B cell (primary cell): ENCODE data around the gene CD36. TPM values are rescaled to one million over a fixed set of nuclear protein-coding genes. Genes with fewer than 3 reads are reported as not detected.

Source experiments
- ATAC-seq: fragments of 200-7000 bp; cut with Tn5 transposase; one replicate; pipeline ENCODE4 v1.10.0; 2021; ENCODE audit warnings: low read depth, mild to moderate bottlenecking, moderate number of reproducible peaks, moderate library complexity
- CTCF ChIA-PET: fragments of 350-600 bp; sonication (Branson Sonifier 250); formaldehyde crosslinking; loops from one replicate; lab custom pipeline; 2021; ENCODE audit warnings: antibody characterized with exemption, inconsistent platforms; lab: Charles Lee
- POLR2A ChIA-PET: fragments of 350-600 bp; sonication (Branson Sonifier 250); formaldehyde crosslinking; loops from one replicate; lab custom pipeline; 2021; ENCODE audit warnings: antibody characterized with exemption; lab: Charles Lee
- DNase-seq: peaks from one replicate; pipeline ENCODE4 v3.0.0; 2013
- H2AFZ ChIP-seq: 2 replicates; pipeline ENCODE4 v1.6.1; 2012; ENCODE audit warnings: mild to moderate bottlenecking, low read depth, low read length; ENCODE audit not compliant: insufficient read depth, poor library complexity, severe bottlenecking
- H3K27ac ChIP-seq, 2 donors: 1 replicate in 1 of 2; 2 replicates in 1 of 2; pipeline ENCODE4 v1.5.1; 2012 to 2013; ENCODE audit warnings: low read length in 2 of 2, mild to moderate bottlenecking in 2 of 2, moderate library complexity in 1 of 2
- H3K27me3 ChIP-seq, 4 experiments: fragments of 200-600 bp in 1 of 4; sonication (generic) in 1 of 4; replicated peaks in 1 of 4; 1 replicate in 2 of 4; 2 replicates in 2 of 4; pipeline versions ENCODE4 v1.6.1 to v1.7.0; 2013 to 2016; ENCODE audit warnings: low read length in 3 of 4, mild to moderate bottlenecking in 2 of 4, mixed read lengths in 1 of 4, moderate library complexity in 1 of 4; ENCODE audit not compliant: insufficient read depth in 4 of 4, control insufficient read depth in 3 of 4; ENCODE audit errors: control extremely low read depth in 1 of 4
- H3K36me3 ChIP-seq, 2 experiments: replicated peaks in 1 of 2; 1 replicate in 1 of 2; 2 replicates in 1 of 2; pipeline versions ENCODE4 v1.6.1 to v1.7.1; 2013; ENCODE audit warnings: low read length in 1 of 2; ENCODE audit not compliant: insufficient read depth in 2 of 2, control insufficient read depth in 1 of 2; ENCODE audit errors: control extremely low read depth in 1 of 2, extremely low read depth in 1 of 2
- H3K4me1 ChIP-seq, 2 donors: fragments of 200-600 bp in 1 of 2; sonication (generic) in 1 of 2; 1 replicate in 1 of 2; 2 replicates in 1 of 2; pipeline versions ENCODE4 v1.5.1 to v1.6.1; 2013 to 2017; ENCODE audit warnings: low read length in 2 of 2; ENCODE audit not compliant: control insufficient read depth in 2 of 2, insufficient read depth in 2 of 2
- H3K4me2 ChIP-seq: replicated peaks from 2 replicates; pipeline ENCODE3; 2012; ENCODE audit warnings: mild to moderate bottlenecking, low read depth, low read length; ENCODE audit not compliant: poor library complexity, severe bottlenecking
- H3K4me3 ChIP-seq, 5 experiments: fragments of 200-600 bp in 1 of 5; sonication (generic) in 1 of 5; 1 replicate in 3 of 5; 2 replicates in 2 of 5; pipeline versions ENCODE4 v1.5.1 to v1.7.0; 2011 to 2016; ENCODE audit warnings: low read length in 4 of 5, mild to moderate bottlenecking in 4 of 5, low read depth in 2 of 5, control low read depth in 1 of 5, moderate library complexity in 1 of 5; ENCODE audit not compliant: insufficient read depth in 1 of 5; ENCODE audit errors: control extremely low read depth in 1 of 5, extremely low read depth in 1 of 5
- H3K79me2 ChIP-seq: fragments of 200-600 bp; sonication (generic); one replicate; pipeline ENCODE4 v1.6.0; 2016; ENCODE audit warnings: low read length; ENCODE audit not compliant: control insufficient read depth, insufficient read depth
- H3K9ac ChIP-seq: fragments of 200-600 bp; sonication (generic); 2 replicates; pipeline ENCODE4 v1.6.1; 2017; ENCODE audit warnings: mild to moderate bottlenecking, low read length, moderate library complexity
- H3K9me3 ChIP-seq, 3 donors: one replicate each; pipeline versions ENCODE4 v1.6.1 to v1.7.1; 2013; ENCODE audit warnings: low read length in 2 of 3; ENCODE audit not compliant: control insufficient read depth in 2 of 3, insufficient read depth in 1 of 3; ENCODE audit errors: control extremely low read depth in 1 of 3
- H4K20me1 ChIP-seq: 2 replicates; pipeline ENCODE4 v1.6.0; 2012; ENCODE audit warnings: mild to moderate bottlenecking, low read length; ENCODE audit not compliant: insufficient read depth, control insufficient read depth, poor library complexity, severe bottlenecking
- H3K27ac Mint-ChIP-seq: one replicate; pipeline ENCODE4 v1.8.0; 2021; ENCODE audit warnings: mixed read lengths
- H3K27me3 Mint-ChIP-seq: one replicate; pipeline ENCODE4 v1.8.0; 2021; ENCODE audit warnings: mixed read lengths
- H3K4me1 Mint-ChIP-seq: one replicate; pipeline ENCODE4 v1.8.0; 2021; ENCODE audit warnings: mixed read lengths
- H3K4me3 Mint-ChIP-seq: one replicate; pipeline ENCODE4 v1.8.0; 2021; ENCODE audit warnings: mixed read lengths
- H3K9me3 Mint-ChIP-seq: one replicate; pipeline ENCODE4 v1.8.0; 2022; ENCODE audit warnings: mixed read lengths; ENCODE audit not compliant: insufficient read depth
- EZH2 ChIP-seq: IDR thresholded peaks from 2 replicates; pipeline ENCODE4 v1.6.1; 2012; ENCODE audit warnings: borderline replicate concordance, low read depth, mild to moderate bottlenecking, moderate library complexity, low read length; ENCODE audit not compliant: insufficient read depth, poor library complexity, severe bottlenecking
- WGBS: methylation state at CpG from one replicate; pipeline ENCODE4 v1.1.5; 2013; ENCODE audit warnings: missing lambda C conversion rate; ENCODE audit not compliant: insufficient coverage; 5-methylcytosine and 5-hydroxymethylcytosine counted together
- intact Hi-C: fragments of 100-400 bp; cut with micrococcal nuclease; formaldehyde crosslinking; loops from one replicate; pipeline ENCODE4 v1.10.0; 2022
- polyA plus RNA-seq: library from polyadenylated mRNA; depleted of rRNA; stranded (reverse); fragments of >200 nt; gene quantifications from 2 replicates; pipeline ENCODE4 v1.2.3, GENCODE V29; 2012
- total RNA-seq, 2 donors: library from RNA; stranded (reverse); fragments of 120-200 nt in 1 of 2; gene quantifications; 1 replicate in 1 of 2; 2 replicates in 1 of 2; pipeline versions ENCODE4 v1.2.3 to v1.2.4, GENCODE V29; 2013 to 2022
- TF ChIP-seq, protein P1 (sequence below): fragments of 200-600 bp; IDR thresholded peaks from one replicate; pipeline ENCODE4 v1.8.0; 2022; ENCODE audit warnings: antibody characterized with exemption, mild to moderate bottlenecking

Gene CD36
- total and polyA plus RNA-seq, 2 donors (not counting 1 experiment from before 2014, with no cell fraction given), result 0.37 to 2.3 TPM

DNA sequence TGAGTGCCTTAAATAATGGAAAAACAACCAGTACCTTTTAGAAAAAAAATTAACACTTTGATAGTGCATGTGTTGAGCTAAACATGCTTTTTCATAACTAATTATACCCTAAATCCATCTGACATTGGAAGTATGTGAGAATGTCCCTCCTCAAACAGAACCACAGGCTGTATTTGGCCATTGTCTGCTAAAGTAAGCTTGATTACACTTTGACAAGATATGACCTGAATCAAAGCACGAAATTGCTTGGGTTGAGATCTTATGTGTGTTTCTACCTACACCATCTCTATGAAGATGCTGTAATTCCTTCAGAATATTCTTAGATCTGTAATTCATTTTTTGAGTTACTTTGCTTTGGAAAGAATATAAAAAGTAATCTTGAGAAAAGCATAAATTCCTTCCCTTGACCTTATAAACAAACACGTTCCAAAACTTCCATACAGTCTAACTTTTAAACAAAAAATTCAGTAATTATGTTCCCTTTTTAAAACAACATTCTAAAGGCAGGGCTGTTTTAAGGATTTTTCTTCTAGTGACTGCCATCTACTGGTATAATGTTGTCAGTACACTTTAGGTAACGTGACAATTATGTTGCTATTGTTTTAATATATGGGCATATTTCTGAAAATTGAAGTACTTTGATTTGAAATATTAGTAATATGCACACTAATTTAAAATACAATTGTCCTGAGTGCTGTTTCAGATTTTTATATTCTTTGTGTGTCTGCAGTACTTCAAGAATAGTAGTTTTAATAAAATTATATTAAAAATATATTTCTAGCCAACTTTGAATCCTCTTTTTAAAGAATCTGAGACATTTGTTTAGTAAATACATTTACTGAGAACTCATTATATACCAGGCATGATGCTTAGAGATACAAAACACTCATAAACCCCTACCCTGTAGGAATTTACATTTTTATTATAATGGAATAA, 20.9 kb downstream of the CD36 start:
- no CpG with 5 or more reads among the region's 3 CpGs for WGBS
- no peak overlapping the region for H3K4me3 ChIP-seq
- ATAC-seq (no peak), DNase-seq (peak; percentile 28)
- Mint-ChIP-seq H3K27me3 (no peaks in the 10 kb centered on the region), H3K4me3 (no peak overlapping the region), H3K9me3 (no peaks in the 10 kb centered on the region), H3K27ac (no peak overlapping the region), H3K4me1 (no peaks in the 10 kb centered on the region)
- POLR2A ChIA-PET, result no interaction called here
- H3K4me1 ChIP-seq, result no peaks in the 10 kb centered on the region
- H3K4me2 ChIP-seq, result no peak overlapping the region
- no peak overlapping the region for H2AFZ ChIP-seq
- no peak overlapping the region for H3K27ac ChIP-seq
- CTCF ChIA-PET, result interaction anchor here (0.9 to 1.3 kb wide), 3 partner anchors 9 to 231 kb away, joined by 3 to 4 read pairs (median 3); no protein-coding TSS in a partner anchor
- no peaks in the 10 kb centered on the region for H3K9me3 ChIP-seq
- H3K36me3 ChIP-seq, result no peaks in the 10 kb centered on the region
- H3K9ac ChIP-seq, result no peak overlapping the region
- H4K20me1 ChIP-seq, result no peaks in the 10 kb centered on the region
- no peaks in the 10 kb centered on the region for H3K79me2 ChIP-seq
- no peaks in the 10 kb centered on the region for H3K27me3 ChIP-seq
- TF ChIP-seq EZH2, result no peak
- TF ChIP-seq, protein P1, sequence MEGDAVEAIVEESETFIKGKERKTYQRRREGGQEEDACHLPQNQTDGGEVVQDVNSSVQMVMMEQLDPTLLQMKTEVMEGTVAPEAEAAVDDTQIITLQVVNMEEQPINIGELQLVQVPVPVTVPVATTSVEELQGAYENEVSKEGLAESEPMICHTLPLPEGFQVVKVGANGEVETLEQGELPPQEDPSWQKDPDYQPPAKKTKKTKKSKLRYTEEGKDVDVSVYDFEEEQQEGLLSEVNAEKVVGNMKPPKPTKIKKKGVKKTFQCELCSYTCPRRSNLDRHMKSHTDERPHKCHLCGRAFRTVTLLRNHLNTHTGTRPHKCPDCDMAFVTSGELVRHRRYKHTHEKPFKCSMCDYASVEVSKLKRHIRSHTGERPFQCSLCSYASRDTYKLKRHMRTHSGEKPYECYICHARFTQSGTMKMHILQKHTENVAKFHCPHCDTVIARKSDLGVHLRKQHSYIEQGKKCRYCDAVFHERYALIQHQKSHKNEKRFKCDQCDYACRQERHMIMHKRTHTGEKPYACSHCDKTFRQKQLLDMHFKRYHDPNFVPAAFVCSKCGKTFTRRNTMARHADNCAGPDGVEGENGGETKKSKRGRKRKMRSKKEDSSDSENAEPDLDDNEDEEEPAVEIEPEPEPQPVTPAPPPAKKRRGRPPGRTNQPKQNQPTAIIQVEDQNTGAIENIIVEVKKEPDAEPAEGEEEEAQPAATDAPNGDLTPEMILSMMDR, result peak; percentile 74
- intact Hi-C loops, result no loop called here

DNA sequence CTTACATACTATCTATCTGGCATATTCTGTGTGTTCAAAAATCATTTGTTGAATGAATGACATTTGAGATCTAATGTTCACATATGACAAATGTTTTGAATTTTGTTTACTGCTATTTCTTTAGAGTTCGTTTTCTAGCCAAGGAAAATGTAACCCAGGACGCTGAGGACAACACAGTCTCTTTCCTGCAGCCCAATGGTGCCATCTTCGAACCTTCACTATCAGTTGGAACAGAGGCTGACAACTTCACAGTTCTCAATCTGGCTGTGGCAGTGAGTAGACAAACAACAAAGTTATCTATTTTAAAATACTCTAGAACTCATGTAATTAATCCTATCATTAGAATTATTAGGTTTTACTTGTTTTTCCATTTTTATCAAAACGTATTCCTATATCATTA, 22.5 kb downstream of the CD36 start:
- no peak overlapping the region for H2AFZ ChIP-seq
- Mint-ChIP-seq H3K27me3 (no peaks in the 10 kb centered on the region), H3K9me3 (no peaks in the 10 kb centered on the region), H3K4me1 (no peaks in the 10 kb centered on the region), H3K4me3 (no peak overlapping the region), H3K27ac (no peak overlapping the region)
- ATAC-seq, result no peak
- H3K9me3 ChIP-seq, result no peaks in the 10 kb centered on the region
- H3K79me2 ChIP-seq, result no peaks in the 10 kb centered on the region
- no peak overlapping the region for H3K4me2 ChIP-seq
- ChIA-PET POLR2A (no interaction called here), CTCF (no interaction called here)
- H3K4me1 ChIP-seq, result no peaks in the 10 kb centered on the region
- intact Hi-C loops, result no loop called here
- H3K36me3 ChIP-seq, result no peaks in the 10 kb centered on the region
- no peak overlapping the region for H3K9ac ChIP-seq
- WGBS, result 86% methylated on average over 3 of the region's 4 CpGs
- no peak overlapping the region for H3K27ac ChIP-seq
- H3K27me3 ChIP-seq, result no peaks in the 10 kb centered on the region
- no peaks in the 10 kb centered on the region for H4K20me1 ChIP-seq
- H3K4me3 ChIP-seq, result no peak overlapping the region
- no peak for DNase-seq
- TF ChIP-seq, protein P1, result no peak
- no peak for TF ChIP-seq EZH2
